HG02943 (cell line): ENCODE measurements around the gene KCND3.

Source experiments
- ATAC-seq: cut with Tn5 transposase; IDR thresholded peaks from one replicate; pipeline ENCODE4 v1.9.1; 2021; ENCODE audit warnings: mild to moderate bottlenecking, low read depth, moderate library complexity; ENCODE audit not compliant: unreplicated experiment

Gene KCND3

DNA sequence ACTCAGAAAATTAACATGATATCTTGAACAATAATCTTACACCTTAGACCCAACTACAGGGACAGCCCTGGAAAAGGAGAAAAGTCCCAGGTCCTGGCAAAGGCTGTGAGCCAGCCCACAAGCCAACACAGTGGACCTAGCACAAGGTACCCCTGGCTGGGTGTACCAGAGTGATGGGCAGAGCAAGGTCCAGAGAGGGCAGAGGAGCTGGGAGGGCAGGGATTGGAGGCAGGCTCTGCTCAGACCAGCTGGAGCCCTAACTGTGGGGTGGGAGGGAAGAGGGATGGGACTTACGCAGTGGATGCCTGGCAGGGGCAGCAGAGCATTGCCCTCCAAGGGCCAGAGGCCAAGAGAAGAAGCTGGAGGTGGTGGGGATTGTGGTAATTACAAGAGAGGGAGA is 101.6 kb downstream of the KCND3 start:
- ATAC-seq, result no peak

DNA sequence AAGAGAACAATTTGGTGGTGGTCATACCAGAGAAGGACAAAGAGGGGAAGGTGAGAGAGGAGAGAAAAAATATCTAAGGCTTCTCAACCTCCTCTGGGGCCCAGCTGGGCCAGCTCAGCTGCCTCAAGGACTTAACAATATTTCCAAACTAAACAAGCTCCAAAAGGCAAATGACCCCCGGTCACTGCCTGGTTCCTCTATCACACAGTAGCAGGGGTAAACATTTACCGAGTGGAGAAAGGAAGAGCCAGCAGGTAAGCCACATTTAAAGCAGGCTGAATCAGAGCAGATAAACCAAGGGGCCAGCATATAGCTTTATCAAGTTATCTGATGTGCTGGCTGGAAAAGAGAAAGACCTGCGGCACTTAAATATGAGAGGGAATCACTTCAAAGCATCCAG is 102.1 kb downstream of the KCND3 start:
- ATAC-seq, result no peak

DNA sequence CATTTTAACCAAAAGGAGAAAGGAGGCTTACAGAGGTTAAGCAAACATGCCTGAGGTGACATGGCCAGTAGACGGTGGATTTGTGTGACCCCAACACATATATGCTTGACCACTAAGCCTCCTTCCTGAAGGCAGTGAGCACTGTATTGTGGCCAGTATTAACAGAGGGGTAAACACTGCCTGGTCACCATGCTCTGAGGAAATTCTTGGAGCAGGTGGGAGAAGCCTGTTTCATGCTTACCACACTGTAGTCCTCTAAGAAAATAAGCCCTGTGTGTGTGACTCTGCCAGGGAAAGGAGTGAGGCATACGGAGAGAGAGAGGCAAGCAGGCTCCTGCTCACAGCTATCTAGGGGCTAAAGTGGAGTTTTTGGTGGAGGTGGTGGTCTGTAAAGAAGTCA is 102.7 kb downstream of the KCND3 start:
- no peak for ATAC-seq

DNA sequence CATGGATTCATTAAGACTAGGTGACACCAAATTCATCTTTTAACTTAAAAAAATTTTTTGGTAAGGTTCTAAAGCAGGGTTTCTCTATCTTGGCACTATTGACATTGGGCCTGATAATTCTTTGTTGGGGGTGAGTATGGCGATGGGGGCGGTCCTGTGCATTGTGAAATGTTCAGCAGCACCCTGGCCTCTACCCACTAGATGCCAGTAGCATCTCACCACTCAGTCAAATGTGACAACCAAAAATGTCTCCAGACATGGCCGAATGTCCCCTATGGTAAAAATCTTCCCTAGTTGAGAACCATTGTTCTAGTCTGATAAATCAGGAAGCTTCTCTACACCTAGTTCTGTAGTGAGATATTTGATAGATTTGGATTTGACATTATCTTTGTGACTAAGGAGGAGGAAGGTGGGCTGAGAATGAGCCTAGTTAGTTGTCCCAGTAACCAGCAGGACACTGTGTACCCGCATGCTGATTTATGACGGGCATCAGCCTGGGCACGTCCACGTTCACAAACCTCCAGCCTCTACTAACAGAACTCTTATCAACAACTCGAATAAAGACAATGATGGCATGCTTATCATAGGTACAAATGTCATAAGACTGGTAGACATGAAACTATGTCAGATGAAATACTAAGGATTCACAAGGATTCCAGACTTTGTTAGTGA is 104.6 kb downstream of the KCND3 start:
- no peak for ATAC-seq

DNA sequence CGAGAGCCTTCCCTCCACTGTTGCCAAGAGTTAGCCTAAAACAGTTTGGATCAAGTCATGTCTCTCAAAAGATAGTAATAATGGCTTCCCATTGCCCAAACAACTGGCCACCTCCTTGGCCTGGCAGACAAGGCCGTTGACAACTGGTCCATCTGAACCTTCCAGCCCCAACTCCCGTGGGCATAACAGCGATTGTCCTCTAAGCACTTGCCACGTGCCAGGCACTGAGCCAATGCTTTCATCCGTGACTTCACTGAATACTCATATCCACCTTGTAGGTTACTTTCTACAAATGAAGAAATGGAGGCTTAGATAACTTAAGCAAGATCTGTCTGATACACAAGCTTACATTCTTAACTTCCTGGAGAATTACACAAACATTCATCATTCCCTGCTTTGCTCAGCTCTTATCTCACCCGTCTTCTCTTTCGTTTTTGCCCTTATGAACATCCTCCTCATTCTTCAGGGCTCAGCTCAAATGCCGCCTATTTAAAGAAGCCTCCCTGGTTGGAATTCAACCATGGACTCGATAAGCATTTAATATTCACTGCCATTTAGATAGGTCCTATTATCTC is 106.4 kb downstream of the KCND3 start:
- ATAC-seq, result no peak

DNA sequence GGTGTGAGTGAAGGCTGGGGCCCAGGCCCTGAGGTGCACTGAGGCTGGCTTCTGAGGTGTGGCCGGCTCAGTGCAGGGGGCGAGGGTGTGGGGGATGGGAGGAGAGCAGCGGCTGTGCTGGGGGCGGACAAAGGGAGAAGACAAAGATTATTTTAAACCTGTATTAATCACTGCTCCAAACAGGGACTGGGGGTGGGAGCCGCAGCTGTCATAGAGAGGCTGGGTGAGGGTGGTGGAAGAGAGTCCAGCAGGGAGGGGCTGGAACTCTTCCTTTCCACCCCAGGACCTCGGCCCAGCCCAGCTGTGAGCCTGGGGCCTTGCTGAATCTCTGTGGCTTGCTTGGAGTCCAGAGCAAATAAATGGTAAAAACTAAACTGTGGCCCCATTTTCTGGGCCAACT is 106.9 kb downstream of the KCND3 start:
- no peak for ATAC-seq

DNA sequence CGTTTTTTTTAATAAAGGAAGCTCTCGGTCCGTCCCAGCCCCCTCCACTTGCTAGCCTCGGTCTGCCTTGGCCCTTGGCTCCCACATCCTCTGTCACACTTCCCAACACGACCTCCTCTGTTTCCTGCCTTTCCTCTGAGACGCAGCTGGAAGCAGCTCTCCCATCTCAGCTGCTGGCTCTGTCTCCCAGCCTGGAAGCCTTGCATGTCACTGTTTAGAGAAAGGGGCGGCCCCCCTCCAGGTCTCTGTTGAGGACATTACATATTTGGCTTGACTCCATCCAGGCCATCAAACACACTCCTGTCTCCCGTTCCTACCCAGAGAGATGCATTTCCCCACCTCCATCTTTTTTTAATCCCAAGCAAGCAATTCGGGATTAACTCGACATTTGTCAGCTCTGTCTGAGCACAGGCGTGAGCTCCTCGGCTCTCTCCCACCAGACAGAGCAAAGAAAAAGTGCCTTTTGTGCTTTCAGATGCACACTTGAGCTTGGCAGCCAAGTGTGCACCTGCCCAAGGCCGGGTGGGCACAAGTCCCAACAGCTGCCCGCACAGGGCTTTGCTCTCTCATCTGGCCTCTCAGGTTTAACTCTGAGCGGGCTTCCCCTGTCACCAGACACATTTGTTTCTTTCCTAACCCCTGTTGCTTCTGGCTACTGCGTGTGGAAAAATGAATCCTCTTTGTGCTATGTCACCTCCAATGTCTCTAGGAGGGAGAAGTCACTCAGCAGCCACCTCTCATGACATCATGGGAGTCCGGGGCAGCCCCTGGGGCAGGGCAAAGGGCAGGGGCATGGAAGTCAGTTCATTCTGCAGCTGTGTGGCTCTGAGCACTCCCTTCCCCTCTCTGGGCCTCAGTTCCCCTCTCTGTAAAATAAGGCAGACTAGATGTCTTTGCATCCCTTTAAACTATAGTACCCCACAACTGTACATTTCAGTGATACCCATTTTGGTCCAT is 108.3 kb downstream of the KCND3 start:
- no peak for ATAC-seq

DNA sequence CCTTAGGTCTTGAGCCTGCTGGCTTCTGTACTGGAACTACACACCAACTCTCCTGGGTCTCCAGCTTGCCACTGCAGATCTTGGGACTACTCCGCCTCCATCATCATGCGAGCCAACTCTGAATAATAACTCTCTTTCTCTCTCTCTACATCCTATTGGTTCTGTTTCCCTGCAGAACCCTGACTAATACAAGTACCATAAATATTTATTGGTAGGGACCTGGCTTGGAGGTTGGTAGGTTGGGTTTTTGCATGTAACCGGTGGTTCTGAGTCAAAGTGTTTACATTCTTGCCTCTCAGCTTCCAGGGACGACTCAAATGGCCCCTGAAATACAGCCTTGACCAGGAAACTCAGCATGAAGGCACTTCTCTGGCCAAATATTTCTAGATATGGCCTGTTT is 110.4 kb downstream of the KCND3 start:
- no peak for ATAC-seq

DNA sequence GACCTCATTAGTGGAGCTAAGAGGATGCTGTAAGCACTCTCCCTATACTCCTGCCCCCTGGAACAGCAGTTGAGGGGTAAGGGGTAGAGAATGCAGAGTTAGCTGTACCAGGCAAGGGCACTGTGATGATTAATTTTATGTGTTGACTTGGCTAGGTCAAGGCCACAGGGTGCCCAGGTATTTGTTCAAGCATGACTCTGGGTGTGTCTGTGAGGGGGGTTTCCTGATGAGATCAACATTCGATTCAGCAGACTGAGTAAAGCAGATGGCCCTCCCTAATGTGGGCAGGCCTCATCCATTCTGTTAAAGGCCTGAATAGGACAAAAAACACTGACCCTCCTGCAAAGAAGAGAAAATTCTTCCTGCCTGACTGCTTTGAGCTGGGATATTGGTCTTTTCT is 110.8 kb downstream of the KCND3 start:
- no peak for ATAC-seq

DNA sequence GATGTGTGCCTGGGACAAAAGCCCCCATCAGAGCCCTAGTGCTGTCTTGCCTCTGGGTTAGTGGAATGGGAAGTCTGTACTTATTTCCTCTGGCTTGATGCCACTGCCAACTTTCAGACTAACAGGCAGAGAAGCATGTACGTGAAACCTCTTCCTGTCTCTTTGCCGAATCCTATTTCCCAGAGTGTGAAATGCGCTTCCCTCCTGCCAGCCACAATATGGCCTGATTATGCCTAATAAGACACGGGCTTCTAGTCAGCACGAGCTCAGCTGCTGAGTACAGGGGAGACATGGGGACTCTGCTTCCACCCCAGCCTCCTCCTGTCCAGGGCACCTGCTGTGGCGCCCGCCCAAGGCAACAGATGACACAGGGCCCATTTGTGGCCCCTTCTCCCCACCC is 111.4 kb downstream of the KCND3 start:
- ATAC-seq, result no peak

DNA sequence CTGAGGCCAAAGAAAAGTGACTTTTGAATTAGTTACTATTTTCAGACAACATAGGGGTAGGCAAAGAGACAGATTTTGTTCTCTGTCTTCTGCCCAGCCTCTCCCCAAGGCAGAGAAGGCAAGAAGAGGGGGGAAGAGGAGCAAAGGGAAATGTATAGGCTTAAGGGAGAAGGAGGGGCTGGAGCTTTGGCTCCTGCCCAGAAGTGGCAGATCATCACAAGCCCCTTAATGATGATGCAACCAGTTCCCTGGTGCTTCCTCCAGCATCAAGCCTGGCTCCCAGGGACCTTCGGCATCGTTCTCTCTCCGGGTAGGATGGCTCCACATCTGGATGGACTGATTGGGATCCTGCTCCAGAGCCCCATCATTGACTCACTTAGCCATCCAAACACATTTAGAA is 112.8 kb downstream of the KCND3 start:
- no peak for ATAC-seq

DNA sequence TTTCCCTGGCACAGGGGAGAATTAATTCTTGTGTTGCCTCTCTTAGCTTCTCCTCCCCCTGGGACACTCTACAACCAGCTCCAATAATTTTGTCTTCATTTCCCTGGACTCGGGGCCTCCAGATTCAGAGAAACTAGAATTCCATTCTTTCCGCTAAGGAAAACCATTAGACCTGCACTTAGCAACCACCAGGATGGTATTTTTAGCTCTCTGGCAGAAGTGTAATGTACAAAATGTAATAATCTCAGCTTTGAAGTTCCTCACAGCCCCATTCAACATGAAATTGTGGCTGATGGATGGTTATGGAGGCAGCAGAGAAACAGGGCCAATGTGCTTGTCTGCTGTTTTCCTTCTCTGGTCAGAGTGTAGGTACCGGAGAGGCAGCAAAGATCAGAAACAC is 113.8 kb downstream of the KCND3 start:
- no peak for ATAC-seq

DNA sequence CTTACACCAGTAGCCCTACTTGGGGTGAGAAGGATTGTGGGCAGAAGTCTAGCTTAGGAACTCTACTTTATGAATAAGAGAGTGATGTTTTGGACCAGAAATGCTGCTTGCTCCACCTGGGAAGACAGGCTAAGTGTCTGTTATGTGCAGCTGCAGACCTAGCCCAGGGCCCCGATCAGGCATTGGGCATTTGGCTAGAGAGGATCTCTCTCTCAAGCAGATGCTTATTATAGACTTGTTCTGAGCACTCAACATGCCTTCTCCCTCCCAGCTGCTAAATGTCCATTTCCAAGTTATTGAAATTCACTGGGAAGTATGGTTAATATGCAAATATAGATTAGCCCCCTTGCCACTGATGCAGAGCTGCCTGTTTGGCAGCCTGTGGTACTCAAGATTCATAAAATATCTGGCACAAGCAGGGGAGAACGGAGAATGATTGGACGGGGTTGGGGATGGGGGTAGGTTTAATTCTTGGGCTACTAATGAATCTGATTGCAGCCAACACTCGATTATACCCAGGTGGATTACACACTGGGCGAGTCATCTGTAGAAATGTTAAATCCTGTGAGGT is 115.9 kb downstream of the KCND3 start:
- ATAC-seq, result no peak

DNA sequence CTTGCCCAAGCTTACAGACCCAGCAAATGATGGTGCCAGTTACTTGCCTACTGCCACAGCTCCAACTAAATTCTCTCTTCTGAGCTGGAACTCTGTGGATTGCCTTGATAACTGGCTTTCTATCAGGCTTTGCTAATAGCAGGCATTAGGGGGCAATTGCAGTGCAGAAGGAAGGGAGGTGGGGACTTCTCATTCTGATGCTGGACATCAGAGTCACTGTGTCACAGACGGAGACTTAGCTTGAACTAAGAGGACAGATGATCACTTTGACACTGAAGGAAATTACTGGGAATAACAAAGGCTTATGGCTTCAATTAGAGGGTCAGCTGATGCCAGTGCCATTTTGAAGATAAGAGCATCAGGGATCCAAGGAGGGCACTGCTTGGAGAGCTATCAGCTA is 119.3 kb downstream of the KCND3 start:
- ATAC-seq, result no peak

DNA sequence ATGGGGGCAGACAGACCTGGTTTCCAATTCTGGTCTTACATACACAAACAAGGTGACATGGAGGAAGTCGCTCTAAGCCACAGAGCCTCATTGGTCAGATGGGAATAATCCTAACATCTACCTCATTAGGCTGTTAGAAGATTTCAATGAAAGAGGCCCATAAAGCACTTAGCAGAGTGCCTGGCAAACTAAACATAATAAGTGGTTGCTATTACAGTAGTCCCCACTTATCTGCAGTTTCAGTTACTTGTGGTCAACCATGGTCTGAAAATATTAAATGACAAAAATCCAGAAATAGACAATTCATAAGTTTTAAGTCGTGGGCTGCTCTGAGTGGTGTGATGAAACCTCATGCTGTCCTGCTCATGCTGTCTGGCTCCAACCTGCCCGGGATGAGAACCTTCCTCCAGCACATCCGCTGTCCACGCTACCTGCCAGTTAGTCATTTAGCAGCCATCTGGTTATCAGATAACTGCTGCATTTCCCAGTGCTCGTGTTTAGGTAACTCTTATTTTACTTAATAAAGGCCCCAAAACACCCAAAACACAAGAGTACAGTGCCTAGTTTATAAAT is 121.5 kb downstream of the KCND3 start:
- no peak for ATAC-seq

DNA sequence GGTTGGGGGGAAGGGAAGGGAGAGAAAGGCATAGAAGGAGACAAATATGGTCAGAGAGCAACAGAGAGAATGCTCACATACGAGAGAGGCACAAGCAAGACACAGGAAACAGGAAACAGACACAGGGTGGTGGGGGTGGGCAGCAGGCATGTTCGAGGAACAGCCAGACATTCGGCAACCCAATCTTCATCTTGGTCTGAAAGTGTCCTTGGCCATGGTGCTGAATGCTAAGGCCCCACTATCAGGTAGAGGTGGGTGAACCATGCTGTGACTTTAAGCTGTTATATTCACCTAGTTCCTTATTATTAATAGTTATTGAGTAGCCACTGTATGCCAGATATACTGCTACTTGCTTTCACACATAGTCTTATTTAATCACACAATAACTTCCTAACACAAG is 124.6 kb downstream of the KCND3 start:
- no peak for ATAC-seq

DNA sequence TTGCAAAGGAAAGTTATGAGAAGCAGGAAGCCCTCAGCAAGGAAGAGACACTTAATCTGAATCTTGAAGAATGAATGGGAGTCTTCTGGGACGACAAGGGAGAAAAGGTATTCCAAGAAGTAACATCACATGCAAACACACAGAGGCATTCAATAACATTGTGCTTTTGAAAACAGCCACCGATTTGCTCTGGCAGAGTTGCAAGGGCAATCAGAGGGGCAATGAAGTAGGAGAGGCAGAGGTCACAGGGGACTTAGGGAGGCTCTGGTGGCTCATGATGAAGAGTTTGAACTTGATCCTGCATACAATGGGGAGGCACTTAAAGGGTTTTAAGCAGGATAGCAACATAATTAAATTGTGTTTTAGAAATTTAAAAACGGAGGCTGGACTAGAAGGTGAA is 126.1 kb downstream of the KCND3 start:
- ATAC-seq, result no peak

DNA sequence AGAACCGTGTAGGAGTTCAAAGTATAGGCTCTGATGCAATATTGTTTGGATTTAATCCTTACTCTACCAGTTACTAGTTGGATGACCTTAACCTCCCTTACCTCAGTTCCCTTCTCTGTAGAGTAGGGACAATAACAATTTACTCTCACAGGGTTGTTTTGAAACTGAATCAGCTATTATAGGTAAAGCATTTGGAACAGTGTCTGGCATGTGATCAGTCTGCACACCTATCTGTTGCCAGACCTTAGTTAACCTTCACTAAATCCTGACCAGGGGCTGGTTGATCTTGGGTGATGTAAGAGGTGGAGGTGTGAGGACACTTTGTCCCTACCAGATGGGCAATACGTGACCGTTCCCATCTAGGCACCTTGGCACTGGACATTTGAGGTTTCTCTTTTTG is 126.9 kb downstream of the KCND3 start:
- ATAC-seq, result no peak

DNA sequence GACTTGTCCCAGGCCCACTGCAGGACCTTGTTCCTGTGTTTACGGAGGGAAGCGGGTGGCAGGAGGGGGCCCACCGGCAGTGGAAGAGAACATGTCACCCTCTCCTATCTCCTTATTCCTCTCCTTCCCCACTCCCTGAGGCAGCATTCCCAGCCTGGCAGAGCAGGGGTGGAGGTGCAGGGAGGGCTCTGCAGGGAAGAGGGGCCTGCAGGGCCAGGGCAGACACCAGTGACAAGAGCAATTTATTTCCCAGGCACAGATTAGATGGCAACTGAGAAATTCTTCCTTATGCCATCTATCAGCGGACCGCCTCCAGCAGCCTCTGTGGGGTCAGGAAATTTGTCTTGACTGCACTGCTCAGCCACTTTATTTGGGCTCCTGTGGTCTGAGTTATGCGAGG is 127.9 kb downstream of the KCND3 start:
- ATAC-seq, result no peak

DNA sequence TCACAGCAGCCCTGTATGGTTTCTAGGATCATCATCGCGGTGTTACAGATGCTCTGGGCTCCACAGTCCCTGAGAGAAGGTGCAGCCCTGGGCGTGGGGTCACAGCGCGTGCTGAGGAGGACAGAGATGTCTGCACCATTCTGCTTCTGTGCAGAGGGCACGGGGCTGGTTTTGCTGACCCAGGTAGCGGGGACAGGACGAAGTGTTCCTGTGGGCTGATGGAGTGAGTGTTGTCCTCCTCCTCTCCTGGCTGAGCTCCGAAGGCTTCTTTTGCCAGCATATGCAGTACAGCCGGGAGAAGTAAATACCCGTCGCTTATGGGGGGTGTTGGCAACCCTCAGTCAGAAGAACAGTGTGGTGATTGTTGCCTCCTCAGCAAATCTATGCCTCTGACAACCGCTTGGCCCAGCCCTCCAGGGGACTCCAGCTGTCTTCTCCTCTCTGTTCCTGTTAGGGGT is 132.2 kb downstream of the KCND3 start:
- ATAC-seq, result no peak
